HCT116 (cell line): ENCODE data around the gene POLR2J. TPM values are rescaled to one million over a fixed set of nuclear protein-coding genes. Genes with fewer than 3 reads are reported as not detected.

Experiments
- ATAC-seq: fragments of 200-7000 bp; cut with Tn5 transposase; 2 replicates; pipeline ENCODE4 v1.9.1; 2020; ENCODE audit warnings: mild to moderate bottlenecking, moderate library complexity
- BruUV-seq: library from RNA; stranded (reverse); fragments of 400-500 nt; replicated peaks from 2 replicates; lab custom pipeline; 2021; lab: Mats Ljungman, UMichigan
- CTCF ChIA-PET: fragments of 300-600 bp; sonication (Branson Sonifier 250); formaldehyde crosslinking; loops from one replicate; lab custom pipeline; 2021; ENCODE audit warnings: antibody characterized with exemption; lab: Charles Lee
- POLR2A ChIA-PET: fragments of 300-600, 350-600 bp; sonication (Branson Sonifier 250); formaldehyde crosslinking; loops from one replicate; lab custom pipeline; 2021; ENCODE audit warnings: antibody characterized with exemption; lab: Charles Lee
- RAD21 ChIA-PET, 2 experiments: fragments of 300-600 bp; sonication (Branson Sonifier 250); formaldehyde crosslinking; loops; one replicate each; lab custom pipeline; 2023; ENCODE audit warnings: low total read pairs in 2 of 2; ENCODE audit not compliant: uncharacterized antibody in 2 of 2, unreplicated experiment in 2 of 2, low non-redundant PET in 1 of 2; lab: Charles Lee
- DNase-seq: peaks from one replicate; pipeline ENCODE4 v3.0.0-alpha.2; 2010; ENCODE audit warnings: low read depth, low spot score
- H2AFZ ChIP-seq: fragments of 200-600 bp; shearing (Covaris generic), sonication (generic); 2 replicates; pipeline ENCODE4 v1.6.1; 2017; ENCODE audit warnings: low read depth, mixed run types, mixed read lengths, antibody characterized with exemption, low read length; ENCODE audit not compliant: poor library complexity, severe bottlenecking
- H3K27ac ChIP-seq: 2 replicates; pipeline ENCODE4 v1.5.1; 2012; ENCODE audit warnings: low read depth, low read length
- H3K27me3 ChIP-seq: fragments of 200-600 bp; sonication (generic); 2 replicates; pipeline ENCODE4 v1.6.1; 2016; ENCODE audit warnings: mixed run types, low read length, mixed read lengths; ENCODE audit not compliant: insufficient read depth
- H3K36me3 ChIP-seq, 2 experiments: fragments of 200-500 bp in 1 of 2; fragments of 200-600 bp in 1 of 2; sonication (Bioruptor generic) in 1 of 2; sonication (generic) in 1 of 2; 2 replicates each; pipeline versions ENCODE4 v1.5.1 to v1.6.1; 2014 to 2016; ENCODE audit warnings: low read length in 2 of 2, inconsistent platforms in 1 of 2, mixed read lengths in 1 of 2, mixed run types in 1 of 2; ENCODE audit not compliant: insufficient read depth in 2 of 2, control insufficient read depth in 1 of 2
- H3K4me1 ChIP-seq, 2 experiments: fragments of 200-600 bp in 1 of 2; sonication (generic) in 1 of 2; 2 replicates each; pipeline versions ENCODE4 v1.5.1 to v1.6.1; 2012 to 2017; ENCODE audit warnings: low read length in 2 of 2, inconsistent platforms in 1 of 2, mild to moderate bottlenecking in 1 of 2, mixed read lengths in 1 of 2, mixed run types in 1 of 2, moderate library complexity in 1 of 2; ENCODE audit not compliant: insufficient read depth in 2 of 2, control insufficient read depth in 1 of 2
- H3K4me2 ChIP-seq: fragments of 200-600 bp; sonication (generic); 2 replicates; pipeline ENCODE4 v1.6.1; 2017; ENCODE audit warnings: mixed run types, low read length, mixed read lengths
- H3K4me3 ChIP-seq, 2 experiments: fragments of 200-600 bp in 1 of 2; sonication (generic) in 1 of 2; replicated peaks in 1 of 2; 2 replicates each; pipeline ENCODE4 v1.5.1; 2011 to 2016; ENCODE audit warnings: low read length in 2 of 2, control low read depth in 1 of 2, low read depth in 1 of 2, mild to moderate bottlenecking in 1 of 2, mixed read lengths in 1 of 2, mixed run types in 1 of 2
- H3K79me2 ChIP-seq: fragments of 200-600 bp; sonication (generic); 2 replicates; pipeline ENCODE4 v1.6.1; 2017; ENCODE audit warnings: mild to moderate bottlenecking, mixed run types, low read length, moderate library complexity, mixed read lengths; ENCODE audit not compliant: insufficient read depth
- H3K9ac ChIP-seq: fragments of 200-600 bp; sonication (generic); 2 replicates; pipeline ENCODE4 v1.6.1; 2016; ENCODE audit warnings: low read length, mixed read lengths
- H3K9me2 ChIP-seq: fragments of 200-600 bp; sonication (generic), shearing (Covaris generic); 2 replicates; pipeline ENCODE4 v1.6.1; 2017; ENCODE audit warnings: mixed run types, mild to moderate bottlenecking, moderate library complexity; ENCODE audit not compliant: insufficient read depth
- H3K9me3 ChIP-seq, 2 experiments: fragments of 200-500 bp in 1 of 2; fragments of 200-600 bp in 1 of 2; sonication (Bioruptor generic) in 1 of 2; sonication (generic) in 1 of 2; 2 replicates each; pipeline ENCODE4 v1.6.1; 2014 to 2017; ENCODE audit warnings: low read length in 2 of 2, mixed read lengths in 2 of 2, inconsistent platforms in 1 of 2, low read depth in 1 of 2, mild to moderate bottlenecking in 1 of 2, mixed run types in 1 of 2, moderate library complexity in 1 of 2; ENCODE audit not compliant: control insufficient read depth in 1 of 2, insufficient read depth in 1 of 2
- H4K20me1 ChIP-seq: fragments of 200-600 bp; sonication (generic), shearing (Covaris generic); 2 replicates; pipeline ENCODE4 v1.6.1; 2017; ENCODE audit warnings: mixed run types, mild to moderate bottlenecking, moderate library complexity; ENCODE audit not compliant: insufficient read depth
- FOSL1 ChIP-seq: IDR thresholded peaks from 2 replicates; pipeline ENCODE4 v1.6.1; 2012; ENCODE audit warnings: low read depth
- MAX ChIP-seq: IDR thresholded peaks from 2 replicates; pipeline ENCODE4 v1.6.1; 2012
- POLR2AphosphoS5 ChIP-seq: IDR thresholded peaks from 2 replicates; pipeline ENCODE4 v1.6.1; 2011; ENCODE audit warnings: mild to moderate bottlenecking, low read depth, low read length, moderate library complexity
- YY1 ChIP-seq: IDR thresholded peaks from 2 replicates; pipeline ENCODE4 v1.6.1; 2011; ENCODE audit warnings: low read length, low read depth, moderate library complexity, mild to moderate bottlenecking; ENCODE audit not compliant: insufficient replicate concordance; ENCODE audit errors: extremely low read depth
- ZFX ChIP-seq: fragments of 450-650 bp; IDR thresholded peaks from 2 replicates; pipeline ENCODE4 v1.6.1; 2017
- intact Hi-C: fragments of 100-400 bp; cut with micrococcal nuclease; formaldehyde crosslinking; loops from 2 replicates; pipeline ENCODE4 v1.10.0; 2022
- total RNA-seq: library from RNA; stranded (reverse); gene quantifications from one replicate; pipeline ENCODE4 v1.2.1, GENCODE V29; 2021; ENCODE audit not compliant: unreplicated experiment

Gene POLR2J
- total RNA-seq, 1 experiment from 2014 or later, result 54.9 TPM

GRCh38 chr7:102432442-102433218 is 46.1 kb downstream of the POLR2J start:
- Histone ChIP-seq H3K27ac (no peak overlapping the region; the same call in 1 of the 2 replicates), H4K20me1 (no peaks in the 10 kb centered on the region), H3K9me2 (no peaks in the 10 kb centered on the region), H2AFZ (no peak overlapping the region), H3K36me3 (no peaks in the 10 kb centered on the region; a peak in 1 of 4 replicates), H3K4me1 (peaks cover 17 to 43% of the 10 kb centered on the region in 2 experiments), H3K9ac (peak overlapping the region; percentile 38), H3K27me3 (no peaks in the 10 kb centered on the region), H3K9me3 (no peaks in the 10 kb centered on the region), H3K4me2 (peak overlapping the region; percentile 92), H3K79me2 (no peaks in the 10 kb centered on the region; the same call in 1 of the 2 replicates), H3K4me3 (peak overlapping the region in 1 of 2 experiments; percentile 30; a peak in 2 of 4 replicates)
- CTCF ChIA-PET, result no interaction called here
- POLR2A ChIA-PET, result no interaction called here
- BruUV-seq, result no TSS peak
- no peak for DNase-seq
- intact Hi-C loops, result no loop called here
- ATAC-seq, result 0 out of 2 replicates have a peak, but pooled peaks have one; percentile 8
- RAD21 ChIA-PET, result no interaction called here
- TF ChIP-seq ZFX (no peak), YY1 (no peak), FOSL1 (no peak)

- Histone ChIP-seq H3K9me2 (no peaks in the 10 kb centered on the region), H3K9me3 (no peaks in the 10 kb centered on the region), H3K9ac (no peak overlapping the region), H3K4me1 (peaks cover 17 to 43% of the 10 kb centered on the region in 2 experiments), H3K27ac (peak overlapping the region; percentile 44; the same call in 1 of the 2 replicates), H3K79me2 (no peaks in the 10 kb centered on the region; the same call in 1 of the 2 replicates), H3K4me3 (no peak overlapping the region), H4K20me1 (no peaks in the 10 kb centered on the region), H3K27me3 (no peaks in the 10 kb centered on the region), H2AFZ (no peak overlapping the region), H3K4me2 (0 out of 2 replicates have a peak overlapping the region, but pooled peaks have one; percentile 8), H3K36me3 (peaks cover 1 to 4% of the 10 kb centered on the region in 2 experiments; a peak in 2 of 4 replicates)
- BruUV-seq, result no TSS peak
- no peak for ATAC-seq
- POLR2A ChIA-PET, result interaction anchor here (0.6 kb wide), 1 partner anchor 34 kb away, joined by 3 read pairs; no protein-coding TSS in a partner anchor
- CTCF ChIA-PET, result no interaction called here
- RAD21 ChIA-PET, result no interaction called here
- intact Hi-C loops, result no loop called here
- no peak for DNase-seq
- TF ChIP-seq POLR2AphosphoS5, result no peak
- no peak for TF ChIP-seq MAX
Observed at GRCh38 chr7:102431617-102432298, 47.0 kb downstream of the POLR2J start.
